Hematopoietic multipotent progenitor cell treated with erythropoietin and hydrocortisone succinate and interleukin-3 and kit ligand, for 8 days (in vitro differentiated cells): ENCODE results near the gene SIVA1.

Source experiments
- DNase-seq: peaks from one replicate; pipeline ENCODE4 v3.0.0-alpha.2; 2015

Gene SIVA1

GRCh38 chr14:104752735-104753527 lies at the start of gene SIVA1:
Gene SIVA1, plus strand, starts transcription at chr14:104753147. Its CDS starts 55 bp downstream, at chr14:104753202.
- DNase-seq: peak; percentile 99

GRCh38 chr14:104703269-104703668 lies 49.7 kb upstream of the SIVA1 start:
- no peak for DNase-seq

GRCh38 chr14:104704252-104704651 lies 48.7 kb upstream of the SIVA1 start:
- DNase-seq: no peak

- DNase-seq: no peak
Observed at GRCh38 chr14:104705340-104706047, 47.5 kb upstream of the SIVA1 start.

- DNase-seq: no peak
Observed at GRCh38 chr14:104706733-104707607, 46.0 kb upstream of the SIVA1 start.

- DNase-seq: no peak
Observed at GRCh38 chr14:104707608-104708595, 45.0 kb upstream of the SIVA1 start.

GRCh38 chr14:104708606-104709268 lies 44.2 kb upstream of the SIVA1 start:
- DNase-seq: peak; percentile 76

- no peak for DNase-seq
Observed at GRCh38 chr14:104709387-104710039, 43.4 kb upstream of the SIVA1 start.

GRCh38 chr14:104710071-104710735 lies 42.7 kb upstream of the SIVA1 start:
- DNase-seq: no peak

GRCh38 chr14:104712881-104713734 lies 39.8 kb upstream of the SIVA1 start:
- DNase-seq: no peak

GRCh38 chr14:104714066-104714465 lies 38.9 kb upstream of the SIVA1 start:
- no peak for DNase-seq

GRCh38 chr14:104714681-104715080 lies 38.3 kb upstream of the SIVA1 start:
- DNase-seq: no peak

GRCh38 chr14:104715416-104715815 lies 37.5 kb upstream of the SIVA1 start:
- no peak for DNase-seq

- DNase-seq: no peak
Observed at GRCh38 chr14:104715871-104716270, 37.1 kb upstream of the SIVA1 start.

GRCh38 chr14:104717137-104717536 lies 35.8 kb upstream of the SIVA1 start:
- no peak for DNase-seq

- no peak for DNase-seq
Observed at GRCh38 chr14:104717646-104718045, 35.3 kb upstream of the SIVA1 start.

- no peak for DNase-seq
Observed at GRCh38 chr14:104718147-104718546, 34.8 kb upstream of the SIVA1 start.

- DNase-seq: no peak
Observed at GRCh38 chr14:104718871-104719270, 34.1 kb upstream of the SIVA1 start.

- DNase-seq: no peak
Observed at GRCh38 chr14:104719343-104719742, 33.6 kb upstream of the SIVA1 start.
